Measurements from ENCODE around the gene PAM16.
A peak's percentile ranks its signal among the peaks of the same experiment; 100 is the strongest.

PAM16 gene

DNA sequence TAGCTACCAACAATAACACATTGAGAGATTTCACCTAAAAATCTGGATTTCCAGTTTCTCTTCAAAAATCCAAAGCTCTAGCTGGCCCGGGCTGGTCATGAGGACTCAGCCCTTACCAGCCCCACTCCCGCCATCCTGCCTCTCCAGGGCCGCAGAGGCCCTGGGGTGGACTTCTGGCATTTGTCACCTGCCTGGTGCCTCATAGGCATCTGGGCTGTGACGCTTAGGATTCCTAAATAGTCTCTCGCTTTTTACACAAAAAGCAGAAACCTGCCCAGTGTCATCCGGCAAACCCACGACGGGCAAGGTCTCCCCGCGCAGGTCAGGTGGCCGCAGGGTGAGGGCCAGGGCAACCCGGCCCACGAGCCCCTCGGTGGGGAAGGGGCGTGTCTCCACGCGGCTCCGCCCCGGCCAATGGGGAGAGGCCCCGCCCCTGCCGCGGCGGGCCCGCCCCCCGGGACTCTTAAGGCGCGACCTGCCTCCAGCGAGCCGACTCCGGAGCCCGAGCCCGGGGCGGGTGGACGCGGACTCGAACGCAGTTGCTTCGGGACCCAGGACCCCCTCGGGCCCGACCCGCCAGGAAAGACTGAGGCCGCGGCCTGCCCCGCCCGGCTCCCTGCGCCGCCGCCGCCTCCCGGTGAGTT lies 20.4 kb upstream of the PAM16 start, which contains the start of gene VASN:
Gene VASN (plus strand): TSS at position 492 of the 644 bp plus-strand sequence. CDS start 9,030 bp downstream, outside the sequence.
- DNase-seq (ENCODE audit: low spot score), result peak; percentile 94

DNA sequence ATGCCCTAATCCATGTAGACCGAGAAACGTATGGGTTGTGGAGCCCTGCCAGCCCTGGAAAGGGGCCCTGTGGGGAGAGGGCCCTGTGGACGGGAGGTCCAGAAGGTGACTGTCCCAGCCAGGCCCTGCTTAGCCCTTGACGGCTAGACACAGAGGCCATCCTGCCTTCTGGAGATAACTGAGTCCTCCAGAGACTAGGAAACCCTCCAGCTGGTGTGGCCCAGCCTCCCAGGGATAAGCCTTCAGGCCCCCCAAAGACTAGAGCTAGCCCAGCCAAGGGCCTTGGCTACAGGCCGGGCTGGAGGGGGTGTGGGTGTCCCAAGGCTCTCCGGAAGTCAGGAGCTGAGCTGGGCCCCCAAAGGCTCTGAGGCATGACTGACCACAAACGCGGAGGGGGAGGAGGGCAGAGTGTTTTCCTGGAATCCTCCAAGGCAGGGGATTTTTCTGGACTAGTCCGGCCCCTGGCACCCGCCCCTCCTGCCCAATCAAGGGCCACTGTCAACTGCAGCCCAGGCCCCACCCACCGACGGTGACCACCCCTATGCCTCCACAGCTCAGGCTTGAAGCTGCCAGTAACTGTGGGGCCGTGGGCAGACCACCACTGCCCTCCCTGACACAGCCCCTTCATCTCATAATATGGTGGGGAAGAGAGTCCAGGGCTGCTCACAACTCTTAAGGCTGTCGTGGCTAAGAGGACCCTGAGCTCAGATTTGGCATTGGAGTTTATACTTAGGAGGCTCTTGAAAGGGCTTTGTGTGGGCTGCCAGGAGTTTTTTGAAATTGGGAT lies 19.6 kb upstream of the PAM16 start:
- DNase-seq (ENCODE audit: low spot score), result no peak

DNA sequence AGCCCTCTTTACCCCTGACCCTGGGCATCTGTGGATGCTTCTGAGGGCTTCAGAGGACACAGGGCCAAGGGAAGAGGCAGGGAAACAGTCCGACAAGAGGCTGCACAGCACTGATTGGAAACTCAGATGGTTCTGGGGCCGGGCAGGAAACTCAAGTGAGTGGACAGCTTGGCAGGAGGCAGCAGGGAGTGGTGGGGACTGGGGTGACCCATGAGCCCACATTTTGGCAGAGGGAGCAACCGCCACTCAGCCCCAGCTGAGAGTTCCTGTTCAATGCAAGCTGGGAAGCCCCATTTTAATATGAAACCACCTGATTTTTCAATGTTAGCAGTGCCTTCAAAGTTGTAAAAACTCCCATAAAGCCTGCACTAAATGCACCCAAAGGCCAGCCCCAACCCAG lies 19.0 kb upstream of the PAM16 start:
- DNase-seq (ENCODE audit: low spot score), result no peak

DNA sequence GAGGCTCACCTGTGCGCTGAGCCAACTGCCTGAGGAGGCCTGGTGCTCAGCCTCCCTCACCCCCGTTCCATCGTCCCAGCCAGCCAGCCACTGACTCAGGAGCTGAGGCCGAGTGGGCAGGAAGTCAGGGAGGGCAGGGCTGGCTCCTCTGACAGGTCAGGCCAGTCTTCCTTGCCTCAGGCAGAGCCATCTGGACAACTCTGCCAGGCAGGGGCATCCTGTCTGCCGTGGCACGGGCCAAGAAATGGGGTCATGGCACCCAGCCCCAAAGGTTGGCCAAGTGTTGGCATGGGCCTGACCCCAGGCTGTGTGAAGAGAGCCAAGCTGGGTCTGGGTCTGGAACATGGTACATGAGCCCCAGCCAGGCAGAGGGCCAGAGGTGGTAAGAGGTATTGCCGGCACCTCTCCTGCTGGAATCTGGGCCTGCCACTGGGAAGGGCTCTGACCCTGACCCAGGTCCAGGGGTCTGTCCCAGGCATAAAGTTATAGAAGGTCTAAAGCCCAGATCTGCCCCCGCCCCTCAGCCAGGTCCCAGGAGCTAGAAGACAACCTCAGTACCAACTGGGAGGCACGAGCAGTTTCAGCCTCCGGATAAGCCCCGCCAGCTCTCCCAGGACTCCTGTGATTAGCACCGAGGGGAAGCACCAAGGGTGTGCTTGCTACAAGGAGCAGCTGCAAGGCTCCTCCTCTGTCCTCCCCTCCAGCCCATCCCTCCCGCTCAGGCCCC lies 18.0 kb upstream of the PAM16 start:
- no peak for DNase-seq (ENCODE audit: low spot score)

DNA sequence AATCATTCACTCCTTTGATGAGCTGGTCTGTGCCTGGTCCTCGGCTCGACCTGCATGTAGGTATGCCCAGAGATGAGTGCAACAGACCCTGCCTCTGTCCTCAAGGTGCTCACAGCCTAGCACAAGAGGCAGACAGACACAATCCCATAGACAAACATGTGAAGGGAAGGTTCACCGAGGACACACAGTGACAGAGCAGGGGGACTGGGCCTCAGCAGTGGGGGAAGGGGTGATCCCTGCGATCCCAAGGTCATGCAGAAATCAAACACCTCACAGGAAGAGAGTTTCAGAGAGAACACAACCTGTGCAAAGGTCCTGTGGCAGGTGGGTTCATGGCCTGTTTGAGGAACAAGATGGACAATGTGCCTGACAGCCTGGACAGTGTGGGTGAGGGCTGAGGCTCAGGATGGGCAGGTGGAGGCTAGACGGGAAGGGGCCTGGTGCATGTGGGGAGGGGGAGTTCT lies 16.3 kb upstream of the PAM16 start:
- DNase-seq (ENCODE audit: low spot score), result no peak

DNA sequence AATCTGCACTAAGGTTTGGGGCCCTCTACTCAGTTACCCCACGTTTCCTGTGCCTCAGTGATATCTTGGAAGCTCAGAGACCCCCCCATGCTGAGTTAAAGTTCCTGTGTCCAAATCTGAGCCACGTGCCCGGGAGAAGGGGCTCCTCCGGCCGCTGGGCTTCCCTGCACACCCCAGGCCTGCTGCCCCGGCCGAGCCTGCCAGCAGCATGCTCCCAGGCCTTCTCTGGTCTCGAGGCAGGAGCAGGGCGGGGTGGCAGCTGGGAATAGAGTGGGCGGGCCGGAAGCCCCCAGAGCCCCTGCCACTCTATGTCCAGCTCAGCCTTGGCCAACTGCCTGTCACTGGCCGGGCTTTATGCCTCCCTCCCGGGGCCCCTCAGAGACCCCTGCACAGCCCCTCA lies 14.9 kb upstream of the PAM16 start:
- no peak for DNase-seq (ENCODE audit: low spot score)

DNA sequence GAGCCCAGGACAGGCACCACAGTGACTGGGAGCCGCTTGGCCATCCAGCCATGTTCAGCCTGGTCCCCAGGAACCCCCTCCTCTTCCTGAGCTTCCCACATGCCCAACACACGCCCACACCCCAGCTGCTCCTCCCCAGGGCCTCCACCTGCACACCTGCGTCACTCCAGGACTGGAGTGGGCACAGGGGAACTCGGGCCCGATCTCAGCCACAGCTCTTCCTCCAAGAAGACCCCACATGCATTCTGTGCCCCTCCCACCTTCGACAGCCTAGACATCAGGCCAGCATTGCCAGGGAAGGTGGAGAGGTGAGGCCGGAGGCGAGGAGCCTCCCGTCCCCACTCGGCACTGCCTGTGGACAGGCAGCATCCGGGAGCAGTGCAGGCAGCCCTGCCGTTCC lies 14.5 kb upstream of the PAM16 start:
- no peak for DNase-seq (ENCODE audit: low spot score)

DNA sequence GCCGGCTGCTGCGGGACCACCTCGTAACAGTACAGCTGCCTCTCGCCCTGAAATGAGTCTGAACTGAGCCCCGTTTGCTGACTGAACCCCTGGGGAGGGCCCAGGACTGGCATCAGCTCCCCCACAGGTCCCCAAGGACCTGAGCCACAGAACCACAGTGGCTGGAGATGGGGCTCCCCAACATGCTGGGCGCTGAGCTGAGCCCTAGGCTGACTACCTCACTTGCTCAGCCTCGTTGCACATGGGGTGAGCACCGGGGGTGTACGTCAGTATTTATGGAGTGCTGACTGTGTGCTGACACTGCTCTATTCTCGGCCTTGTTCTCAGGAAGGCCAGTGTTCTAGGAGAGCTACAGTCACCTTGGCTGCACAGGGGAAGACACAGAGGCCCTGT lies 13.9 kb upstream of the PAM16 start:
- no peak for DNase-seq (ENCODE audit: low spot score)

DNA sequence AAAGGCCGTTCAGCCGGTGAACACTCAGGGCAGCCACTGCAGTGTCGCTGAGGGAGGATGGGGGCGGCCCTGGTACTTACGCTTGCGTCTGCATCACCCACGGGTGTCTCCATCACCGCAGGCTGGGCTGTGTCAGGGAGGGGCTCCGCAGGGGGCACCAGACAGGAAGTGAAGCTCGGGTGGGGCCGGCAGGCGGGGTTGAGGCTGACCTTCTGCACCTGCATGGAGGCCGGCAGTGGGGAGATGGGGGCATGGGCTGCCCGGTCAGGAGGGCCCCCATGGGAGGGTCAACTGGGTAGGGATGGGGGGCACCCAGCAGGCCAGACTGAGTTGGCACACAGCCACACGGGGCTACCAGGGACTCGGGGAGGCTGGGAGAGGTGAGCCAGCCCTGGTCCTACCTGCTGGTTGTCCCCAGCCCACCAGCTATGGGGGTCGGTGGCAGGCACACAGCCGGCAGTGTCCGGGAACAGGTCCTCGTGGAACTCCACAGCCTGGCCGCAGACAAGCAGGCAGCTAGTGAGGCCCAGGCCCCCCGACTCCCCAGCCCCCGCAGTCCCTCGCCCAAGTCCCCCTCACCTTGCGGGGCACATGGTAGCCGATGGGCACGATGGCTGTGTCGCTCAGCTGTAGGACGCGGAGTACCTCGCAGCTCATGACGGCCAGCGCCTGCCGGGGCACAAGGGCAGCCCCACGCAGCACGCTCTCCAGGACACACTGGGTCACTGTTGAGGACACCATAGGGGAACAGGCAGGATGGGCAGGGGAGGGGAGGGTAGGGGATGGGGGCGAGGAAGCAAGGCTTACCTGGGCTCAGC lies 13.3 kb upstream of the PAM16 start:
- no peak for DNase-seq (ENCODE audit: low spot score)

DNA sequence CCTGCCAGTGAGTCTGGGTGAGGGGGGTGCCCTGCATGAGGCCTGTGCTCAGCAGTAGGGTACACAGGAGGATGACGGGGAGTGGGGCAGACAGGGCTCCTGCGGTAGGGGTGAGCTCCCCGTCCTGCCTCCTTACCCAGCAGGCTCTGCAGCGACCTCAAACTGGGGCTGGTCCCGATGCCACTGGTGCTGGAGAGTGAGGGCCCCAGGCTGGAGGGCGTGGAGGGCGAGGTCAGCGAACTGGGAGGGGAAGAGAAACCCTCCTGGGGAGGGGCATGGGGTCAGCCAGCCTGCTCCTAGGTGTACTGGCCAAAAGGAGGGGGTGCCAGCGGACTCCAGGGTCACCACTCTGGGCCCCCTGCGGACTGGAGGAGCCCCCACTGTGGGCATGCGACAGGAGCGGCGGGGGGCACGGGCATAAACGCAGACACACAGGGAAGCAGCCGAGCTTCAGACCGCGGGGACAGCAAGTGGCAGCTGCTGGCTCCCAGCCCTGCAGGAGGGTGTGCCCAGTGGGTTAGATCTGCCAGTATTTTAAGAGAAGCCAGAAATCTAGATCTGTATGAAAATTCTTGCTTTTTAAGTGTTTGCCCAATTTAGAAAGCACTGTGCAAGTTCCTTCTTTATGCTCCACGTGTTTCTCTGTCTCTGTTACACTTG lies 11.5 kb upstream of the PAM16 start:
- no peak for DNase-seq (ENCODE audit: low spot score)

DNA sequence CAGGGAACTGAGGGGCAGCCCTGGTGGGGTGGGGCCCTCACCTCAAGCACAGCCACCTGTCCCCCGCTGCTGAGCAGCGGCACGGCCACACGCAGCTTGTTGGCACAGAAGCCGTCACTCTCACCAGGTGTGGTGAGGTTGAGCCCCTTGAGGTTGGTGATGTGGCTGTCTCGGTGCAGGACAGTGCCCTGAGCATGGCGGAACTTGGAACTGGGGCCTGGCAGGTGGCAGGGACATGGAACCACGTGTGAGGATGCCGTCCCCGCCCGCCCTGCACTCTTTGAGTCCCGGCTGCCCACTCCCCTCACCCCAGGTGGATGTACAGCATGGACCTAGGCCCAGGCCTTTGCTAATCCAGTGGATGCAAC lies 10.8 kb upstream of the PAM16 start:
- no peak for DNase-seq (ENCODE audit: low spot score)

DNA sequence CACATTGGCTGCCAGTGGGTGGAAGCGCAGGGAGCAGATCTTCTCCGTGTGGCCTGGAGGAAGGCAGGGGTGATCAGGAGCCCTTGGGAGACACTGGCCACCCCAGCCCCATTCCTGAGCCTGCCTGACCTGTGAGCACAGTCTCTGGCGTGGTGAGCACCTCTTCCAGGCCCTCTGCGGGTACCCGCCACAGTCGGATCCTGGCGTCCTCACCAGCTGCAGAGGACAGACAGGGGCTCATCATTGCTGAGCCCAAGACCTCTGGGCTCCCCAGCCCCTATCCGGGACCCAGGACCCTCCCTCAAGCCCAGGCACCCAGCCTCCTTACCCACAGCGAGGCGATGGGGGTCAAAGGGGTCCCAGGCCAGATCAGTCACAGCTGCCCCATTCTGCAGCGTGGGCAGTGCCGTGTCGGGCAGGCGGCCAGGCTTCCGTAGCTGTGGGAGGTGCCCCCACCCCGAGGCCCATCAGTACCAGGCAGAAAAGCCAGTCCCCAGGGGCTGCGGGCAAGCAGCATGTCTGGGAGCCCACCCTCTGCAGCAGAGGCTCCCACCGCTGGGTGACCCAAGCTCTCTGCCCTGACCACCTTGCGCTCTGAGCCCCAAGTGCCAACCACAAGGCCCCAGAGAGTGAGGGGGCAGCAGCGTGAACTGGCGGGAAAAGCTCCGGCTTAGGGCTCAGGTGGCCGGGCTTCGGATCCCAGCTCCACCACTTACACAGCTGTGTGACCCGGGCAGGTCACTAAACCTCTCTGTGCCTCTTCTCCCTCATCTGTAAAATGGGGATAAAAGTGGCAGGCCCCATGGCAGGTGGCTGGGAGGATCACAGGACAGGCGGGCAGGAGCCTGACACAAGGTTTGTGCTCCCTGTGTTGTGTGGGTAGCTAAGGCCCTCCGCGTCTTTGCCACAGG lies 10.2 kb upstream of the PAM16 start:
- DNase-seq (ENCODE audit: low spot score), result no peak

DNA sequence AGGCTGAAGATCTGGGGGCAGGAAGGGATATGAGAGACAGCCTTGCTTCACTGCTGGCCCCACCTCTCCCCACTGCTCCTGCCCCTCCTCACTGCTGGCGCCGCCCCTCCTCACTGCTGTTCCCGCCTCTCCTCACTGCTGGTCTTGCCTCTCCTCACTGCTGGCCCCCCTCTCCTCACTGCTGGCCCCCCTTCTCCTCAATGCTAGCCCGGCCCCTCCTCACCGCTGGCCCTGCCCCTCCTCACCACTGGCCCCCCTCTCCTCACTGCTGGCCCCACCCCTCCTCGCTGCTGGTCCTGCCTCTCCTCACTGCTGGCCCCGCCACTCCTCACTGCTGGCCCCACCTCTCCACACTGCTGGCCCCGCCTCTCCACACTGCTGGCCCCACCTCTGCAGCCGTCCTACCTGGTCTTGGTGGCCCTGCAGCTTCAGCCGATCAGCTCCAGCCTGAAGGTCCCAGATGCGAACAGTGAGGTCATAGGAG lies 9.5 kb upstream of the PAM16 start:
- DNase-seq (ENCODE audit: low spot score), result no peak

DNA sequence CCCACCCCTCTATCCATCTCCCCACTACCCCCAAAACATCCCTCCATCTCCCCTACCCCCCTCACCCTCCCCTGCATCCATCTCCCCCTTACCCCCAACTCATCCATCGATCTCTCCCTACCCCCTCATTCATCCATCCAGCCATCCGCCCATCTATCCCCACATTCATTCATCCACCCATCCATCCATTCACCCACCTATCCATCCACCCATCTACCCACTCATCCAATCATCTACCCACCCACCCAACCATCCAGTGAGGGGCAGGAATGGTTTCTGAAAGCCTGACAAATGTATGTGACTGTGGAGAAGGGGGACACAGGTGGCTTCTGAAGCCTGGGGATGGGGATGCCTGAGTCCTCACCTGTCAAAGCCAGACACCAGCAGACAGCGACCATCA lies 8.8 kb upstream of the PAM16 start:
- DNase-seq (ENCODE audit: low spot score), result no peak

DNA sequence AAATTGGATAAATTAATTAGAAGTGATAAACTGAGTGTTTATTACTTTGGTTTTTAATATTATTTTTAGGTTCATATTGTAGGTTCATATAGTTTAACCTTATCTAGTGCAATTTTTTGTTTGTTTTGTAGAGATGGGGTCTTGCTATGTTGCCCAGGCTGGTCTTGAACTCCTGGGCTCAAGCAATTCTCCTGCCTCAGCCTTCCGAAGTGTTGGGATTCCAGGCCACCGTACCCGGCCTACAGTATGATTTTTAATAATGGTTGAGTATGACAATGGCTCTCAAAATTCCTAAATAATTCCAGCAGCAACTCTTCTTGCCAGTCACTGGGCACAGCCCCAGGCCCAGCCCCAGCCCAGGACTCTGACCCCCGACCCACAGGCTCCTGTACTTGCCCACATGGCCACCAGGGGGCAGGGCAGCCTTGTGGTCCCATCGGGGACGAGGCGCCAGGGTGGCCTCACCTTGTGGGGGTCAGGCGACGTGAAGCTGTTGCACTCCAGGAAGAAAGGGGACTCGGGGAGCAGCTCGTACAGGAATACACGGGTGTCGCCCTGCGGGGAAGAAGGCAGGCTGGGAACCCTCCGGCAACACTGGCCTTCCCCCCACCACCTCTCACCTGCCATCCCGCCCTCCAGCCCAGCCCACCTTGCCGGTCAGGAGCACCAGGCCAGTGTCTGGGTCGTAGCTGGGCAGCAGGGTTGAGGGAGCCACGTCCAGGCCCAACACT lies 7.9 kb upstream of the PAM16 start:
- DNase-seq (ENCODE audit: low spot score), result peak; percentile 83

DNA sequence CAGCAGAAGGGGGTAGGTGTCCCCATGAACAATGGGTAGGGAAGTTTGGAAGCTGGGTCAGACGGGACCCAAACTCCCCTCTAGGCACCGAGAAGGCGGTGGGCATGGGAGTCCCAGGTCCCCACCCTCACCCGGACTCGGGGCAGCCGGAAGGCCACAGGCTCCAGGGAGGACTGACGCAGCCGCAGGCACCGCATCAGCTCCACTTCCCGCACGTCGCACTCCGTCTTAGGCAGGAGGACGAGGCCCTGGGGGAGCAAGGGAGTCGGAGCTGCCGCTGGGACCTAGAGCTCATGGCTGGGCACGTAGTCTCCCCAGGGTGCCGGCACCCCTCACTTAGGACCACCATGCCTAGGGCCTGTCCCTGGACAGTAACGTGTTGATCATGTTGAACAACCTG lies 7.1 kb upstream of the PAM16 start:
- no peak for DNase-seq (ENCODE audit: low spot score)

DNA sequence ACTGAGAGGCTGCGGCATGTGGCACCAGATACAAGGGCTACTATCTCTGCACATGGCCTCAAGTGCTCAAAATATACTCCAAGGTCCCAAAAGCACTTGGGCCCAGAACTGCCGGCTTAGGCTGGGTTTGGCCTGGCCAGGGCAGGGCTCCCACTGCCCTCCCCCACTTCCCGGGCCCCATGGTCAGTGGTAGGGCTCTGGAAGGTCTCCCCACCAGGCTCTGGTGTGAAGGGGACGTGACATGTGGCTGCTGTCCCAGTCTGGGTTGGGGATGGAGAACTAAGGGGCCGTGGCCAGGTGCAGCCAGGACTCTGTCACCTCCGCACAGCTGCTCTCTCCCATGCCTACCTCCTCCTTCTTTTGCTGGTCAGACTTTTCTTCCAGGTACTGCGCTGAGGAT lies 5.7 kb upstream of the PAM16 start:
- DNase-seq (ENCODE audit: low spot score), result no peak

DNA sequence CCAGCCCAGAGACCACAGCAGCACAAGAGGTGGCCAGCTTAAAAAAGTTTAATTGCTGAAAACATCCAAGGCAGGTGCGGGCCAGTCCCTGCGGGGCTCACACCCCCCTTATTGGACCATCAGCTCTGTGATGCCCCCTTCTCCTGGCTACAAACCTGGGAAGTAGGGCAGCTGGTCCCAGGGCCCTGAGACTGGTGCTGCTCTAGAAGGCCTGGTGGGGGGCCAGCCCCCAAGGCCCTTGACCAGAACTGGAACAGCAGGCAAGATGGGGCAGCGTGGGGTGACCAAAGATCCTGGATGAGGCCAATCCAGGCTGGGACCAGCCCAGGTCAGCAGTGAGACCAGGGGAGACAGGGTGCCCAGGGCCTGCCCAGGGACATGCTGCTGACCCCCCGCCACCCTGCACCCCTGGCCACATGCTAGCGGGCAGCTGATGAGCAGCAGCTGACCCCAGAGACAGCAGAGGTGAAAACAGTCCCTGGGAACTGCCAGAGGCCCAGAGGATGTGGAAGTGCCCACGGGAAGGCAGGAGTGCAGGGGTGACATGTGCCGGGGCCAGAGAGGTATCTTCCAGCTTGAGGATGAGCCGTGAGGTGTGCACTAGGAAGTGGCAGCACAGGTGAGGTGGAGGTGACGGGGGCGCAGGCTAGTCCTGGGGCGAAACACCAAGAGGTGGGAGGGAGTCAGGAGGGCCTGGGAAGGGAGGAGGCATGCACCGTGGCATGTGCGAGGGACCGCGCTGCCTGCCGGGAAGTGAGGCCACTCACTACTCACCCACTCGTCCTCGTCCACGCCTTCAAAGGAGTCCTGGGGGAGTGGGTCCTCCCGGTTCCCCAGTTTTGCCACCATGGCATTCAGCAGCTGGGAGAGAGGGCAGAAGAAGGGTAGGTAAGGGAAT lies 3.6 kb upstream of the PAM16 start:
- no peak for DNase-seq (ENCODE audit: low spot score)

DNA sequence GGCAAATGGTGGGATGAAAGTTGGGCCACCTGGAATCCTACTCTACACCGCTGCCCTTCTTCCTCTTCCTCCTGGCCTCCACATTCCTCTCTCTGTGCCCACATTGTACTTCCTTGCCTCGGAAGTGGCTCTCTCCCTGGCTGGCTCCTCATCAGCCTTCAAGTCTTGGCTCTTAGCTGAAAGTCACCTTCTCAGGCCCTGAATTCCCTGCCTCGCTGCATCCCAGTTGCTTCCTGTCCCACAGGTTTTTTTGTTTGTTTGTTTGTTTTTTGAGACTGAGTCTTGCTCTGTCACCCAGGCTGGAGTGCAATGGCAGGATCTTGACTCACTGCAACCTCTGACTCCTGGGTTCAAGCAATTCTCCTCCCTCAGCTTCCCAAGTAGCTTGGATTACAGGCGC lies 2.6 kb upstream of the PAM16 start:
- no peak for DNase-seq (ENCODE audit: low spot score)
